Uterus (tissue), 4 donors: ENCODE results near the gene RAB6A. TPM values are rescaled to one million over a fixed set of nuclear protein-coding genes. Genes with fewer than 3 reads are reported as not detected.
A peak's percentile ranks its signal among the peaks of the same experiment; 100 is the strongest.

ENCODE experiments used
- DNase-seq, 2 donors: peaks; one replicate each; pipeline ENCODE4 v3.0.0-alpha.2; 2019 to 2020
- H3K27ac ChIP-seq, 2 donors: fragments of 200-600 bp; sonication (generic); 1 replicate in 1 of 2; 2 replicates in 1 of 2; pipeline ENCODE4 v1.5.1; 2016 to 2018
- H3K27me3 ChIP-seq, 2 donors: fragments of 200-600 bp; sonication (generic); one replicate each; pipeline ENCODE4 v1.5.1; 2018 to 2019; ENCODE audit warnings: control low read depth in 1 of 2
- H3K36me3 ChIP-seq, 2 donors: fragments of 200-600 bp; sonication (generic); one replicate each; pipeline ENCODE4 v1.5.1; 2019; ENCODE audit warnings: control low read depth in 1 of 2
- H3K4me1 ChIP-seq, 2 donors: fragments of 200-600 bp; sonication (generic); one replicate each; pipeline ENCODE4 v1.5.1; 2018 to 2019; ENCODE audit warnings: control low read depth in 1 of 2
- H3K4me3 ChIP-seq, 2 donors: fragments of 200-600 bp; sonication (generic); 1 replicate in 1 of 2; 2 replicates in 1 of 2; pipeline ENCODE4 v1.5.1; 2018 to 2019; ENCODE audit warnings: mild to moderate bottlenecking in 1 of 2
- H3K9me3 ChIP-seq, 2 donors: fragments of 200-600 bp; sonication (generic); one replicate each; pipeline ENCODE4 v1.5.1; 2019; ENCODE audit warnings: control low read depth in 1 of 2
- POLR2A ChIP-seq, 2 donors: fragments of 450-650 bp; IDR thresholded peaks; one replicate each; pipeline ENCODE4 v1.6.1; 2016; ENCODE audit warnings: antibody characterized with exemption in 2 of 2, mild to moderate bottlenecking in 1 of 2, moderate library complexity in 1 of 2
- intact Hi-C: fragments of 100-400 bp; cut with DNase I; formaldehyde crosslinking; loops from one replicate; pipeline ENCODE4 v1.15.1; 2023; ENCODE audit warnings: low total_unique reads
- total RNA-seq, 4 donors: library from RNA; depleted of rRNA in 3 of 4; stranded (reverse); fragments of >200 nt in 3 of 4; gene quantifications; one replicate each; pipeline versions ENCODE4 v1.1.0 to v1.2.4, GENCODE V29; 2014 to 2023
- TF ChIP-seq, protein P1 (sequence below), 4 experiments: fragments of 200-600 bp in 2 of 4; fragments of 450-650 bp in 2 of 4; sonication (generic) in 2 of 4; IDR thresholded peaks; one replicate each; pipeline ENCODE4 v1.5.1; 2016 to 2019; ENCODE audit warnings: antibody characterized with exemption in 4 of 4, mild to moderate bottlenecking in 2 of 4, moderate library complexity in 1 of 4
- donor health status: DM: yes; HTN: yes; CAD: no.

The RAB6A gene
- total RNA-seq, 4 donors from 2014 or later: 75.9 to 129 (median 119) TPM

DNA sequence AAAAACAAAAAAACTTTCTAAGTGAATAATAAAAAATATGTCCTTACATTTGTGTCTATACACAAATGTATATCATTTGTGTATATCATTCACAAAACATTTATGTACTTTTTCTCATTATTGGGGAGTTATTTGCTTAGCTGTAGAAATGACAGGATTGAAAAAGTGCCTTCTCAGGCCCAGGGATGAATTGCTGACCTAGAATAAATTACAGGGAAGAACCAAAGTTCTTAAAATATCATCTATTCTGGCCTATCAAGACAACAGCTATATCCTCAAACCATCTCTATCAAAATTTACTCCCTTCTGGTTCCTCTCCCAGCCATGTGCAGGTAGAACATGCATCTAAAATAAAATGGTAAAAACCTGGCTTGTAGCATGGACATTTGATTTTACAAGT lies 1.9 kb upstream of the RAB6A start:
- Histone ChIP-seq H3K36me3 (no peaks in the 10 kb centered on the region), H3K4me1 (peaks cover 0 to 8% of the 10 kb centered on the region in 2 donors), H3K27ac (no peak overlapping the region), H3K9me3 (no peaks in the 10 kb centered on the region), H3K4me3 (no peak overlapping the region), H3K27me3 (no peaks in the 10 kb centered on the region)
- DNase-seq: no peak
- intact Hi-C loops: no loop called here
- TF ChIP-seq POLR2A (IDR thresholded peaks at IDR 0.05): no peak
- TF ChIP-seq, protein P1, sequence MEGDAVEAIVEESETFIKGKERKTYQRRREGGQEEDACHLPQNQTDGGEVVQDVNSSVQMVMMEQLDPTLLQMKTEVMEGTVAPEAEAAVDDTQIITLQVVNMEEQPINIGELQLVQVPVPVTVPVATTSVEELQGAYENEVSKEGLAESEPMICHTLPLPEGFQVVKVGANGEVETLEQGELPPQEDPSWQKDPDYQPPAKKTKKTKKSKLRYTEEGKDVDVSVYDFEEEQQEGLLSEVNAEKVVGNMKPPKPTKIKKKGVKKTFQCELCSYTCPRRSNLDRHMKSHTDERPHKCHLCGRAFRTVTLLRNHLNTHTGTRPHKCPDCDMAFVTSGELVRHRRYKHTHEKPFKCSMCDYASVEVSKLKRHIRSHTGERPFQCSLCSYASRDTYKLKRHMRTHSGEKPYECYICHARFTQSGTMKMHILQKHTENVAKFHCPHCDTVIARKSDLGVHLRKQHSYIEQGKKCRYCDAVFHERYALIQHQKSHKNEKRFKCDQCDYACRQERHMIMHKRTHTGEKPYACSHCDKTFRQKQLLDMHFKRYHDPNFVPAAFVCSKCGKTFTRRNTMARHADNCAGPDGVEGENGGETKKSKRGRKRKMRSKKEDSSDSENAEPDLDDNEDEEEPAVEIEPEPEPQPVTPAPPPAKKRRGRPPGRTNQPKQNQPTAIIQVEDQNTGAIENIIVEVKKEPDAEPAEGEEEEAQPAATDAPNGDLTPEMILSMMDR (IDR thresholded peaks at IDR 0.05): no peak

DNA sequence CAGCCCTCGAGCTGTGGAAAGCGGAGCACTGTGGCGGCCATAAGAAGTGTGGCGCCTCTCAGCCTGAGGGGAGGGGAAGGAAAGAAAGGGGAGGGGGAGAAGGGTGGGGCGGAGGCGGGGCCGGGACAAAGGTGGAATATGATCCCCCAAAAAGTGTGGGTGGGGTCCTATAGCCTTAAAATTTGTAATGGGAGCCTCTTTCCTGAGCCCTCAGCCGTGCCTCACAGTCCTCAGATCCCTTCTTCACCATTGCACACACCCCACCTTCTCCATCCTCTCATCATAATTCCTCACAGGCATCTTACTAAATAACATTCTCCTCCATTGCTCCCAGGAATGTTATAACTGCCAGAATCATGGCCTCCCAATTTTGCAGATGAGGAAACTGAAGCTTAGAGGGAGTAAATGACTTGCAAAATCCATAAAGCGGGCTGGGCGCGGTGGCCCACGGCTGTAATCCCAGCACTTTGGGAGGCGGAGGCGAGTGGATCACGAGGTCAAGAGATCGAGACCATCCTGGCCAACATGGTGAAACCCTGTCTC lies 600 bp upstream of the RAB6A start:
- H3K27me3 ChIP-seq: no peaks in the 10 kb centered on the region
- DNase-seq: peak in 1 of 2 donors; percentile 29
- peaks cover 4 to 8% of the 10 kb centered on the region in 2 donors for H3K4me1 ChIP-seq
- TF ChIP-seq, protein P1 (IDR thresholded peaks at IDR 0.05): no peak
- TF ChIP-seq POLR2A (IDR thresholded peaks at IDR 0.05): no peak
- H3K4me3 ChIP-seq: peak overlapping the region; percentile 38 to 40
- no peaks in the 10 kb centered on the region for H3K9me3 ChIP-seq
- no peaks in the 10 kb centered on the region for H3K36me3 ChIP-seq
- intact Hi-C loops: no loop called here
- H3K27ac ChIP-seq: peak overlapping the region; percentile 95 to 96

GRCh38 chr11:73760135-73760678 lies 667 bp downstream of the RAB6A start:
- TF ChIP-seq, protein P1 (IDR thresholded peaks at IDR 0.05): no peak
- TF ChIP-seq POLR2A (IDR thresholded peaks at IDR 0.05): no peak
- peaks cover 4 to 8% of the 10 kb centered on the region in 2 donors for H3K4me1 ChIP-seq
- H3K27me3 ChIP-seq: no peaks in the 10 kb centered on the region
- DNase-seq: peak; percentile 47 to 58
- peak overlapping the region; percentile 68 to 91 for H3K4me3 ChIP-seq
- H3K9me3 ChIP-seq: no peaks in the 10 kb centered on the region
- intact Hi-C loops: no loop called here
- no peaks in the 10 kb centered on the region for H3K36me3 ChIP-seq
- peak overlapping the region; percentile 93 to 96 for H3K27ac ChIP-seq

GRCh38 chr11:73759610-73760134 lies 1.2 kb downstream of the RAB6A start:
- Histone ChIP-seq H3K36me3 (no peaks in the 10 kb centered on the region), H3K27me3 (no peaks in the 10 kb centered on the region), H3K4me3 (peak overlapping the region; percentile 68 to 91), H3K4me1 (peaks cover 4 to 8% of the 10 kb centered on the region in 2 donors), H3K27ac (peak overlapping the region; percentile 93 to 96), H3K9me3 (no peaks in the 10 kb centered on the region)
- TF ChIP-seq POLR2A (IDR thresholded peaks at IDR 0.05): no peak
- TF ChIP-seq, protein P1 (IDR thresholded peaks at IDR 0.05): peak in 1 of 4 experiments; percentile 16
- intact Hi-C loops: no loop called here
- no peak for DNase-seq

DNA sequence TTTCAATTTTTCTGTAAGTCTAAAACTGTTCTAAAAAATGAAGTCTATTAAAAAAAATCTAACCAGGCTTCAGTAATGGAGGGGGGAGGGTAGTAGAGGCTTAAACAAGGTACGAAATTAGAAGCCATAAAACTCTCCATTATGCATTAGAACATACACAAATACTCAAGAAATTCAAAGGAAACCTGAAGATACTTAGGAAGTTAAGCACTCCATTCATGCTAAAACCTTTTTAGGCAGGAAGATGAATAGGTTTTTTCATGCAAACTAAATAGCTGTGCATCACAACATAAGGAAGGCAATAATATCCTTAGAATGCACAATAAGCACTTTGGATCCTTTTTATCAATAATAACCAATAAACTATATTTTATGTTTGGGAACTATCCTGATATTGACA lies 2.4 kb downstream of the RAB6A start:
- H3K27ac ChIP-seq: peak overlapping the region in 1 of 2 donors; percentile 93
- no peaks in the 10 kb centered on the region for H3K36me3 ChIP-seq
- TF ChIP-seq, protein P1 (IDR thresholded peaks at IDR 0.05): no peak
- no peak for TF ChIP-seq POLR2A (IDR thresholded peaks at IDR 0.05)
- no peak overlapping the region for H3K4me3 ChIP-seq
- peaks cover 4 to 8% of the 10 kb centered on the region in 2 donors for H3K4me1 ChIP-seq
- intact Hi-C loops: no loop called here
- no peak for DNase-seq
- no peaks in the 10 kb centered on the region for H3K27me3 ChIP-seq
- no peaks in the 10 kb centered on the region for H3K9me3 ChIP-seq
